Measurements from ENCODE around the gene ACTN1.
"Not testable (repeated sequence)": the region's sequence is repeated elsewhere in the genome, so short reads cannot be mapped to it uniquely, and the experiment has no call there.

ACTN1 gene

GRCh38 chr14:68866991-68867533, 112.0 kb downstream of the ACTN1 start:
- DNase-seq (ENCODE audit: low read depth in 3 of 3): no peak

- no peak for DNase-seq (ENCODE audit: low read depth in 3 of 3)
Measured at GRCh38 chr14:68865542-68865941, 113.6 kb downstream of the ACTN1 start.

GRCh38 chr14:68864361-68864750, 114.7 kb downstream of the ACTN1 start:
- no peak for DNase-seq (ENCODE audit: low read depth in 3 of 3)

- no peak for DNase-seq (ENCODE audit: low read depth in 3 of 3)
Measured at GRCh38 chr14:68863610-68864360, 115.3 kb downstream of the ACTN1 start.

- peak; percentile 40 to 64 (median 54) for DNase-seq (ENCODE audit: low read depth in 3 of 3)
Measured at GRCh38 chr14:68862954-68863594, 116.0 kb downstream of the ACTN1 start.

- DNase-seq (ENCODE audit: low read depth in 3 of 3): no peak
Measured at GRCh38 chr14:68860771-68861170, 118.3 kb downstream of the ACTN1 start.

- no peak for DNase-seq (ENCODE audit: low read depth in 3 of 3)
Measured at GRCh38 chr14:68857516-68858070, 121.5 kb downstream of the ACTN1 start.

- no peak for DNase-seq (ENCODE audit: low read depth in 3 of 3)
Measured at GRCh38 chr14:68856572-68856971, 122.5 kb downstream of the ACTN1 start.

GRCh38 chr14:68854421-68854820, 124.7 kb downstream of the ACTN1 start:
- no peak for DNase-seq (ENCODE audit: low read depth in 3 of 3)

- no peak for DNase-seq (ENCODE audit: low read depth in 3 of 3)
Measured at GRCh38 chr14:68853749-68854148, 125.4 kb downstream of the ACTN1 start.

- DNase-seq (ENCODE audit: low read depth in 3 of 3): not testable (repeated sequence)
Measured at GRCh38 chr14:68852493-68852892, 126.6 kb downstream of the ACTN1 start.

GRCh38 chr14:68851078-68851477, 128.0 kb downstream of the ACTN1 start:
- no peak for DNase-seq (ENCODE audit: low read depth in 3 of 3)

GRCh38 chr14:68849416-68849815, 129.7 kb downstream of the ACTN1 start:
- no peak for DNase-seq (ENCODE audit: low read depth in 3 of 3)

GRCh38 chr14:68848253-68848652, 130.8 kb downstream of the ACTN1 start:
- DNase-seq (ENCODE audit: low read depth in 3 of 3): no peak

- not testable (repeated sequence) for DNase-seq (ENCODE audit: low read depth in 3 of 3)
Measured at GRCh38 chr14:68847640-68848039, 131.5 kb downstream of the ACTN1 start.

- no peak for DNase-seq (ENCODE audit: low read depth in 3 of 3)
Measured at GRCh38 chr14:68846466-68846865, 132.6 kb downstream of the ACTN1 start.

GRCh38 chr14:68844210-68844545, 134.9 kb downstream of the ACTN1 start:
- DNase-seq (ENCODE audit: low read depth in 3 of 3): no peak

- DNase-seq (ENCODE audit: low read depth in 3 of 3): peak; percentile 53 to 68 (median 63)
Measured at GRCh38 chr14:68843471-68844209, 135.5 kb downstream of the ACTN1 start.

- no peak for DNase-seq (ENCODE audit: low read depth in 3 of 3)
Measured at GRCh38 chr14:68842298-68842697, 136.8 kb downstream of the ACTN1 start.

- DNase-seq (ENCODE audit: low read depth in 3 of 3): no peak
Measured at GRCh38 chr14:68841016-68841809, 137.9 kb downstream of the ACTN1 start.

- DNase-seq (ENCODE audit: low read depth in 3 of 3): no peak
Measured at GRCh38 chr14:68840454-68840853, 138.6 kb downstream of the ACTN1 start.
